Fibroblast of pulmonary artery (primary cell): Measurements from ENCODE around the gene ITGB1BP1.

Experiments
- DNase-seq: peaks from one replicate; pipeline ENCODE4 v3.0.0-alpha.2; 2010; ENCODE audit warnings: low read depth
- H3K4me3 ChIP-seq: replicated peaks from 2 replicates; pipeline ENCODE4 v1.5.1; 2011; ENCODE audit warnings: low read depth, mild to moderate bottlenecking, control low read depth, low read length, moderate library complexity
- CTCF ChIP-seq: IDR thresholded peaks from 2 replicates; pipeline ENCODE4 v1.5.1; 2011; ENCODE audit warnings: mild to moderate bottlenecking, control low read depth, low read length, inconsistent platforms; ENCODE audit errors: missing control alignments

Gene ITGB1BP1

GRCh38 chr2:9408641-9409151 is 14.6 kb downstream of the ITGB1BP1 start:
- DNase-seq = no peak
- no peak for TF ChIP-seq CTCF
- no peak overlapping the region for H3K4me3 ChIP-seq

- TF ChIP-seq CTCF = no peak
Observed at GRCh38 chr2:9407363-9407811, 15.9 kb downstream of the ITGB1BP1 start.

GRCh38 chr2:9406529-9407362 is 16.6 kb downstream of the ITGB1BP1 start:
- TF ChIP-seq CTCF = no peak
- H3K4me3 ChIP-seq = no peak overlapping the region
- DNase-seq = no peak

More at GRCh38 chr2:9407363-9407811, 15.9 kb downstream of the ITGB1BP1 start:
- H3K4me3 ChIP-seq = no peak overlapping the region
- DNase-seq = no peak

- no peak for TF ChIP-seq CTCF
- peak; percentile 9 for DNase-seq
- H3K4me3 ChIP-seq = no peak overlapping the region
Observed at GRCh38 chr2:9405636-9406035, 17.7 kb downstream of the ITGB1BP1 start.

GRCh38 chr2:9404451-9404850 is 18.9 kb downstream of the ITGB1BP1 start:
- H3K4me3 ChIP-seq = no peak overlapping the region
- DNase-seq = no peak
- no peak for TF ChIP-seq CTCF

GRCh38 chr2:9403924-9404323 is 19.4 kb downstream of the ITGB1BP1 start:
- TF ChIP-seq CTCF = no peak
- peak; percentile 27 for DNase-seq
- H3K4me3 ChIP-seq = no peak overlapping the region
